ENCODE data around the gene KIF6.

DNA sequence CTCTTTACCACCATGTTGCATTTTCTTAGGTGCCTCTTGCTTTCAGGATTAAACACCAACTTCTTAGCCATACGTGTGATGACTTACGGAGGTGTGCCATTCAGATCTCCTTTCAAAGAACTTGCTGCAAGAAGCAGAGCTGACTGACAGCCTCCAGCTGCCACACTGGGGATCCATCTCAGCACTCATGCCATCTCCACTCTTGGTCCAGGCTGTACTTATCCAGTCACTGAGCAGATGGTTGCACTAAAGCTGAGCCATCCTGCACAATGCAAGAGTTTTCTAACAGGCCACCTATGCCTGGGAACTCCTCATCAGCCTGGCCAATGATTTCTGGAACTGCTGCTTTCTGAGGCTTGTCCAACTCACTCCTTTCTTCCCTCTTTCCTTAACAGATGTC is 31.4 kb upstream of the KIF6 start:
- TF ChIP-seq, protein P1, sequence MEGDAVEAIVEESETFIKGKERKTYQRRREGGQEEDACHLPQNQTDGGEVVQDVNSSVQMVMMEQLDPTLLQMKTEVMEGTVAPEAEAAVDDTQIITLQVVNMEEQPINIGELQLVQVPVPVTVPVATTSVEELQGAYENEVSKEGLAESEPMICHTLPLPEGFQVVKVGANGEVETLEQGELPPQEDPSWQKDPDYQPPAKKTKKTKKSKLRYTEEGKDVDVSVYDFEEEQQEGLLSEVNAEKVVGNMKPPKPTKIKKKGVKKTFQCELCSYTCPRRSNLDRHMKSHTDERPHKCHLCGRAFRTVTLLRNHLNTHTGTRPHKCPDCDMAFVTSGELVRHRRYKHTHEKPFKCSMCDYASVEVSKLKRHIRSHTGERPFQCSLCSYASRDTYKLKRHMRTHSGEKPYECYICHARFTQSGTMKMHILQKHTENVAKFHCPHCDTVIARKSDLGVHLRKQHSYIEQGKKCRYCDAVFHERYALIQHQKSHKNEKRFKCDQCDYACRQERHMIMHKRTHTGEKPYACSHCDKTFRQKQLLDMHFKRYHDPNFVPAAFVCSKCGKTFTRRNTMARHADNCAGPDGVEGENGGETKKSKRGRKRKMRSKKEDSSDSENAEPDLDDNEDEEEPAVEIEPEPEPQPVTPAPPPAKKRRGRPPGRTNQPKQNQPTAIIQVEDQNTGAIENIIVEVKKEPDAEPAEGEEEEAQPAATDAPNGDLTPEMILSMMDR (IDR thresholded peaks at IDR 0.05): no peak
- no peak for TF ChIP-seq POLR2A (IDR thresholded peaks at IDR 0.05)
- TF ChIP-seq POLR2AphosphoS5 (IDR thresholded peaks at IDR 0.05): no peak
